OCI-LY7 (cell line): ENCODE data around the gene C19orf81.

Experiments
- EZH2phosphoT487 ChIP-seq: fragments of 200-600 bp; sonication (generic); IDR thresholded peaks from 2 replicates; pipeline ENCODE4 v1.6.1; 2018; ENCODE audit warnings: low read depth, borderline replicate concordance, mild to moderate bottlenecking, mixed run types, antibody characterized with exemption, low read length, moderate library complexity, mixed read lengths
- TF ChIP-seq, protein P1 (sequence below): fragments of 200-600 bp; sonication (generic); conservative IDR thresholded peaks from 2 replicates; pipeline ENCODE4 v1.5.1; 2014; ENCODE audit warnings: mild to moderate bottlenecking, antibody characterized with exemption, low read length, moderate library complexity, mixed read lengths

DNA sequence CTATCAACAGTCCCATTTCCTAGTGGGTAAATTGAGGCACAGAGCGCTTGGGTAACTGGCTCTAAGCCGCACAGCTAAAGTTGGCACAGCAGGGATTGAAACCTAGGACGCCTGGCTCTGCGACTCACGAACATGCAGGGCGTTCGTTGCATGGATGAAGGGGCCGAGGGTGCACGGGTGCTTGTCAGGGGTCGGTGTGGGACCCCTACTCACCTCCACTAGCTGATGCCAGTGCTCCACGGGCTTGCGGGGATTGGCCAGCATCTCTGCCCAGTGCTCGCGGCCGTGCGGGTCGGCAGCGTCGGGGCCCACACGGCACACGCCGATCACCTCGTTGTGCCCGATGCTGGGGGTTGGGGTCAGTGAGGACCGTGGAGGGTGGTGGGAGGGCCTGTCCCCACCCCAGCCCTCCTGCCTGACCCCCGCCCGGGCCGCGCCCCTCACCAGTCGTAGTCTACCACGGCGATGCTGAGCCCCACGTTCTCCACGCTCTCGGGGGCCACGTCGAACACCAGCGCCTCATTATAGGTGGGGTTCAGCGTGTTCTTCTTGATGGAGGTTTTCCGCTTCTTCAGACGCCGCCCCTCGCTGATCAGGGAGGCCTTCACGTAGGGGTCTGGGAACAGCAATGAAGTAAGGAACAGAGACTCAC lies 24.2 kb upstream of the C19orf81 start:
- TF ChIP-seq, protein P1, sequence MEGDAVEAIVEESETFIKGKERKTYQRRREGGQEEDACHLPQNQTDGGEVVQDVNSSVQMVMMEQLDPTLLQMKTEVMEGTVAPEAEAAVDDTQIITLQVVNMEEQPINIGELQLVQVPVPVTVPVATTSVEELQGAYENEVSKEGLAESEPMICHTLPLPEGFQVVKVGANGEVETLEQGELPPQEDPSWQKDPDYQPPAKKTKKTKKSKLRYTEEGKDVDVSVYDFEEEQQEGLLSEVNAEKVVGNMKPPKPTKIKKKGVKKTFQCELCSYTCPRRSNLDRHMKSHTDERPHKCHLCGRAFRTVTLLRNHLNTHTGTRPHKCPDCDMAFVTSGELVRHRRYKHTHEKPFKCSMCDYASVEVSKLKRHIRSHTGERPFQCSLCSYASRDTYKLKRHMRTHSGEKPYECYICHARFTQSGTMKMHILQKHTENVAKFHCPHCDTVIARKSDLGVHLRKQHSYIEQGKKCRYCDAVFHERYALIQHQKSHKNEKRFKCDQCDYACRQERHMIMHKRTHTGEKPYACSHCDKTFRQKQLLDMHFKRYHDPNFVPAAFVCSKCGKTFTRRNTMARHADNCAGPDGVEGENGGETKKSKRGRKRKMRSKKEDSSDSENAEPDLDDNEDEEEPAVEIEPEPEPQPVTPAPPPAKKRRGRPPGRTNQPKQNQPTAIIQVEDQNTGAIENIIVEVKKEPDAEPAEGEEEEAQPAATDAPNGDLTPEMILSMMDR: no peak
- TF ChIP-seq EZH2phosphoT487: no peak
